GM19025 (cell line): ENCODE measurements around the gene UNC119B.

Experiments
- ATAC-seq: cut with Tn5 transposase; IDR thresholded peaks from one replicate; pipeline ENCODE4 v1.9.1; 2021; ENCODE audit warnings: mild to moderate bottlenecking, low read depth, moderate library complexity; ENCODE audit not compliant: unreplicated experiment

Gene UNC119B

DNA sequence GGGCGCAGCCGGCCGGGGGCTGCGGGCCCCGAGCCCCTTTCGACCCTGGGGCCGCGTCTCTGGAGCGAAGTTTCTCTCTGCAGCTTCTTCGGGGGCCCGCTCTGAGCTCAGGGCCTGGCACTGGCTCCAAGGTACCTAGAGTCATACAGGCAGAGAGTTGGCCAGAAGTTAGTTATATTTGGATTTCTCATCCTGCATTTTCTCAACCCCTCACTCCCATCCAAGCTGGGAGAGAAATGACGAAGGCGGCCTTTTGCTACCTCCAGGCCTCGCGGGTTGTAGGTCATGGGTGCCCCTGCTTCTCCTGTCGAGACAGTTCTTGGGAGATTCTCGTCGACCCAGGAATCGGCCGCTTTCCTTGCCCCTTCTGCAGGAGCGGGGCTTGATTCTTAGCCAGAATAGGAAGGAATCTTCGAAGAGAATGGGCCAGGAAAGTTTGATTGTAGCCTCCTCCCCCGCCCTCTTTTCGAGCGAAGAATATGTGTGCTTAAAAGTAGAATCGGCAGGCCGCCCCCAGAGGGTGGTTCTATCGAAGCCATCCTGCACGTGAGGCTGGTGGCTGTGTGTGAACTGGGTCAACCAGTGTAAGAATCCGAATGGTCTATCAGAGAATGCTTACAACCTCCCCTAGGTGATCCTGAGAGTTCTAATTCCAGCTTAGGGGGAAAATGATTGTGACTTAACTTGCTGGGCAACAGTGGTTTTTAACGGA is 22.5 kb upstream of the UNC119B start:
- no peak for ATAC-seq

DNA sequence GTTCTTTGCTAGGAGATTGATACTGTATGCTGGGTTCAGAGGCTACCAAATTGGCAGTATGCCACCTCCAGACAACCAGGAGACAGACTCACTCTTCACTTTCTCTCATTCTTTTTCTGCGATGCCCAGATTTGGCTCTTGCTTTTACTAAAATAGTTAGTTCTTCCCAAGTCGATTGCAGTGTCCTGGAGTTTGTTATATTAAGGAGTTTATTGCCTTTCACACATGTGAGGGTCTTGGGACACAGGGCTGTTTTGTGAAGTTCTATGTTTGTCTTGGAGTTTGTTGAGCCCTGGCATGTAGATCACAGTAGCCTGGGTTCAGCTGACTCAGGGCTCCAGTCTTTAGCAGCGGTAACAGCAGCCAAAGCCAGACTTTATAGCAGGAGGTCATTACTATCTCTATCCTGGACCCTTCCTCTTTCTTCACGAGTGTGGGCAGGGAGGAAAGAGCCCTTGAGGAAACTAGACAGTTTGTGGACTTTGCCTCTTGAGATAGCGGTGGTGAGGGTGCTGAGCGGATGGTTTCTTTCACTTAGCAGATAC is 21.7 kb upstream of the UNC119B start:
- no peak for ATAC-seq

- ATAC-seq, result no peak
Observed at GRCh38 chr12:120689397-120690082, 20.7 kb upstream of the UNC119B start.

DNA sequence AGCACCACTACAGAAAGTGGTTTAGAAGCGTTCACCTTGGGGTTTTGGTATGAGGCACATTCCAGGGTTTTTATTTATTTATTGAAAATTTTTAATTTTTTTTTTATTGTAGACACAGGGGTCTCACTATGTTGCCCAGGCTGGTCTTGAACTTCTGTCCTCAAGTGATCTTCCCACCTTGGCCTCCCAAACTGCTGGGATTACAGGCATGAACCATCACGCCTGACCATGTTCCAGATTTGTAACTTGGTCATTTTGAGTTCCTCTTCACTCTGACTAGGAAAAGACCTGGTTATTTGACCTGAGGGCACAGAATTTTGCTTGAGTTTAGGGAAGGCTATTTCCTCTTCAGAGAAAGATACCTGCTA is 20.2 kb upstream of the UNC119B start:
- ATAC-seq, result no peak

DNA sequence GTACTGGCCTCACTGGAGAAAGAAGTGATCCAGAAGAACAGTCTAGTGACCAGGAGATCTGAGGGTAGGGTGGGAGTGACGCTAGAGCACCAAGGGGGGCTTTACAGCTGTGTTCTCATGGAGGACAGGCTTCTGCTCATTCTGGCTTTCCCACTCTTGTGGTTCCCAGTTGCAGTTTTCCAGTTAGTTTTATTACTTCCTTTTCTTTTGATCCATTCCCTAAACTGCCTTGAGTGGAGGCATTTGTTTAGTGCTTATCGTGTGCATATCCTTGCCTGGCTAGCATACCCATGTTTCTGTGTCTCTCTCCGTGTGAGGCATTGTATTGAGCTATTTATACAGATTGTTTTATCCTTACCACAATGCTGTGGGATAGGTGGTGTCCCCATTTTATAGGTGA is 19.3 kb upstream of the UNC119B start:
- ATAC-seq, result no peak

GRCh38 chr12:120692524-120693033 is 17.7 kb upstream of the UNC119B start:
- ATAC-seq, result no peak

- ATAC-seq, result no peak
Observed at GRCh38 chr12:120693848-120694247, 16.4 kb upstream of the UNC119B start.

GRCh38 chr12:120696626-120697025 is 13.6 kb upstream of the UNC119B start:
- ATAC-seq, result no peak

DNA sequence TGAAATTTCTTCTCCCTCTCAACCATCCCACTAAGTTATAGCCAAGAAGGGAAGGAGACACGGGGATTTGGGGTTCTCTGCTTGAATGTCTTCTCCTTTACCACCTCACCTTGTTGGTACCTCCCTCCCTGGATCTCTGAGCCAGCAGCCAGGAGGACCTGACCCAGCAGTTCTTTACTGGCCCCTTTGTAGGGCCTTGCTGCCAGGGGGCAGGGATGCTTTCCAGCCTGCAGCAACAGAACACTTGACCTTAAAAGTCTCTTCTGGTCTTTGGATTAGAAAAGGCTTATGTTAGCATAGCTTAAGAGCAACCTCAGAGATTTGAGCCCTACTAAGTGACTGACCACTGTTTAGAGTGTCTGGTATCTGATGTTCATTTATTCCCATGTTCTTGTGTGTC is 12.9 kb upstream of the UNC119B start:
- no peak for ATAC-seq

- ATAC-seq, result no peak
Observed at GRCh38 chr12:120698665-120699064, 11.6 kb upstream of the UNC119B start.

GRCh38 chr12:120699553-120699952 is 10.7 kb upstream of the UNC119B start:
- no peak for ATAC-seq

GRCh38 chr12:120700886-120701285 is 9.4 kb upstream of the UNC119B start:
- ATAC-seq, result no peak

GRCh38 chr12:120702637-120703036 is 7.6 kb upstream of the UNC119B start:
- ATAC-seq, result no peak

- no peak for ATAC-seq
Observed at GRCh38 chr12:120703311-120703942, 6.8 kb upstream of the UNC119B start.

GRCh38 chr12:120705618-120706017 is 4.6 kb upstream of the UNC119B start:
- ATAC-seq, result no peak

DNA sequence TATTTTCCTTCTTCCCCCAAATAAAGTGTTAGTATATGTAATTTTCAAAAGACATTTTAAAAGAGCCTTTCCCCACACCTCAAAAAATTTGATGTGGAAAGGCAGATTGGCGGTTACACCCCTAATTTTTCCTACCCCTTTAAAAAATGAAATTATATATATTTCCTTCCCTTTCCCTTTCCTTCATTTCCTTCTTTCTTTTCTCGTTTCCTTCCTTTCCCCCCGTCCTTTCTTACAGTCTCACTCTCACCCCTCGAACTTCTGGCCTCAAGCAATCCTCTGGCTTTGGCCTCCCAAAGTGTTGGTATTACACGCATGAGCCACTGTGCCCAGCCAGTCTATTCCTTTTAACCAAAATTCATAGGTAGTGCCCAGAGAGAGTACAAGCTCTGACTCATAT is 4.2 kb upstream of the UNC119B start:
- ATAC-seq, result no peak

GRCh38 chr12:120708651-120709050 is 1.6 kb upstream of the UNC119B start:
- no peak for ATAC-seq

- peak; percentile 22 for ATAC-seq
Observed at GRCh38 chr12:120710805-120711296, 593 bp downstream of the UNC119B start.

DNA sequence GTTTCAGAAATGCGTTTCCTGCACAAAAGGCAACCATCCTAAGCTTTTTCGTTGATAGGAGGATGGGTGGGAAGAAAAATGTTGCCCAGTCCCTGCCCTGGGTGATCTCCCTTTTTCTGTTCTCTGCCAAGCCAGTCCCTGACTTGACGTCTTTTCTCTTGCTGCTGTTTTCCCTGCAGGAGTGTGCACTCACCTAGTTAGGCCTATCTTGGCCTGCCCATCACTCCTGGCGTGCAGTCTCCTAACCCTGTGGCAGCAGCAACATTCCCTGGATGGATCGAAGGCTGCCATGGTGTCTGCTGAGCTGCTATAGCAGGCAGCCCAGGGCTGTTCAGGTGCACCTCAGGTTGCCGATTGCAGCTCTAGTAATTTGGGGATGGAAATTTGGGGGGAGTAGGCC is 1.2 kb downstream of the UNC119B start:
- ATAC-seq, result no peak

- no peak for ATAC-seq
Observed at GRCh38 chr12:120712610-120713009, 2.4 kb downstream of the UNC119B start.

GRCh38 chr12:120713861-120714482 is 3.7 kb downstream of the UNC119B start:
- ATAC-seq, result no peak
